ENCODE measurements around the gene SNX8.

Gene SNX8

DNA sequence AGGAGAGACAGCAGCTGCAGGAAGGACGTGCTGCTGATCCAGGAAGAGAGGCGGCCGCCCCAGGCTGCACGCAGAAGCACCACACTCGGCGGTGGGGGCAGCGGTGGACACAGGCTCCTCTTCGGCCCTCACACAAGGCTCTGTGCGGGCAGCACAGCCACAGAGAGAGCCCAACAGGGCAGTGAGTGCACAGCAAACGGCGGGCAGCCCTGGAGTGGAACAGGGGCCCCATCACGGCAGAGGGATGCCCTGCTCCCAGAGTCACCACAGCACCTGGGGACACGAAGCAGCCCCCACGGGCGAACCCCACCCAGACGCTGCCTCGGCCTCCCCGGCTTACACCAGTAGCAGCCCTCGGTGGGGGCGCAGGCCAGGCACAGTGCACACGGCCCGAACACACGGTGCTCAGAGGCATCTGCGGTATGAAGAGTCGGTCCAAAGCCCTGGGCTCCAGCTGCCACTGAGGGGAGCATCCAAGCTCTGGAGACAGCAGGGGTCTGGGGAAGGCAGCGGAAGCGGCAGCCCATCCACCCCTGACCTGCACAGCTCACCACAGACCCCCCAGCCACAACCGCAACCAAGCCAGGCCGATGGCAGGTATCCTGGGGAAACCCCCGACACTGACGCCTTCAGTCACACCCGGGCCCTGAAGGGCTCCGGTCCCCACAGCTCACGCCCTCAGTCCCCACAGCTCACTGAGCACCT is 55.4 kb downstream of the SNX8 start:
- no peak for DNase-seq

DNA sequence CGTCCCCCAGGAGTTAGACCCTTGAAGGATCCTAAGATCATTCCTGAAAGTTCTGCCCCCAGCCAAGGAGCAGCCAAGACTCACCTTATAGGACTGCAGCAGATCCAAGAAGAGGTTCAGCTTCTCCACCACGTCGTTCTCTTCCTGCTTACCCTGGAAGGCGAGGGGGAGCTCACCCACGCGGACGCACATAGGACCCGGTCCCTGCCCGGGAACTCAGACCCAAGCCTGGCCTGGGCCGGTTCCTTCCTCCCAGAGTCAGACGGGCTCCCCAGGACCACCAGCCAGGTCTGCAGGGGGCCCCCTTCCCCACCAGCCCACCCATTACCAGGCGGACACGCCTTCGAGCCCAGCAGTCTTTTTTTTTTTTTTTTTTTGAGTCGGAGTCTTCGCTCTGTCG is 56.6 kb downstream of the SNX8 start:
- no peak for DNase-seq

- no peak for DNase-seq
Observed at GRCh38 chr7:2257046-2257551, 57.1 kb downstream of the SNX8 start.

- DNase-seq: no peak
Observed at GRCh38 chr7:2256306-2257045, 57.8 kb downstream of the SNX8 start.

DNA sequence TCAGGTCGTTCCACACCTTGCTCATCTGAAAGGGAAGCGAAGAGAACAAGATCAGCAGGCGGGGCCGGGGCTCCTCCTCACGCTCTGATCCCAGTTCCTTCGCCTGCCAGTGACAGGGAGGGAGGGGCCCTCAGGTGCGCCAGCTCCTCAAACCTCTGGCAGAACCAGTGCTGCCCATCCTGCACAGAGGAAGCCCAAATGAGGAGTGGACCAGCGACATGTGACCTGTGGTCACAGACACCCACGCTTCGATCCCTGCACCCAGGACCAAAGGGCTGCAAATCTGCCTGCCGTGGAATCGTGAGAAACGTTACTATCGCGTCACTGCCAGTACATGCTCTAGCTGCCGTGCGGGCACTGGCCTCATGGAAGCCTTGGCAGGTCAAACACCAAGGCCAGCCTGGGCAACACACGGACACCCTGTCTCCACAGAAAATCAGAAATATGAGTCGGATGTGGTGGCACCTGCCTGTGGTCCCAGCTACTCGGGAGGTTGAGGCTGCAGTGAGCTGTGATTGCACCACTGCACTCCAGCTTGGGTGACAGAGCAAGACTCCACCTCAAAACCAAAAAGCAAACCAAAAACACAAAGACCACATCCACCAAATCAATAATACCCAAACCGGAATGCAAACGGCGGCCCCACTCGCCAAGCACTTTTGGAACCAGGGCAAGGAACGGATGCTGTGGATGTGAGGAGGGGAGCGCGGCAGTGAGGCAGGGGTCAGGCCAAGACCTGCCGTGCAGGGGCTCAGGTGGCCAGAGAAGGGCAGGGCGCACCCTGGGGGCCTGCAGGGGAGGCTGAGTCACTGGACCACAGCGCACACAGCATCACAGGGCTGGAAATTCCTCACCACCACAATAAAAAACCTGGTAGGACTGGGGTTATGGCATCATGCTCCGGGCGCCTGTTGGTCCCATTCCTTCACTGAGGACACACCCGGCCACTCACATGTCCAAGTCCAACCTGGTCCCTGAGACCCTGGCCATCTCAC is 58.8 kb downstream of the SNX8 start:
- no peak for DNase-seq

- DNase-seq: no peak
Observed at GRCh38 chr7:2254429-2255144, 59.7 kb downstream of the SNX8 start.

GRCh38 chr7:2253525-2254244 is 60.6 kb downstream of the SNX8 start:
- DNase-seq: no peak

GRCh38 chr7:2253021-2253420 is 61.2 kb downstream of the SNX8 start:
- DNase-seq: no peak

- no peak for DNase-seq
Observed at GRCh38 chr7:2251841-2252771, 62.1 kb downstream of the SNX8 start.

DNA sequence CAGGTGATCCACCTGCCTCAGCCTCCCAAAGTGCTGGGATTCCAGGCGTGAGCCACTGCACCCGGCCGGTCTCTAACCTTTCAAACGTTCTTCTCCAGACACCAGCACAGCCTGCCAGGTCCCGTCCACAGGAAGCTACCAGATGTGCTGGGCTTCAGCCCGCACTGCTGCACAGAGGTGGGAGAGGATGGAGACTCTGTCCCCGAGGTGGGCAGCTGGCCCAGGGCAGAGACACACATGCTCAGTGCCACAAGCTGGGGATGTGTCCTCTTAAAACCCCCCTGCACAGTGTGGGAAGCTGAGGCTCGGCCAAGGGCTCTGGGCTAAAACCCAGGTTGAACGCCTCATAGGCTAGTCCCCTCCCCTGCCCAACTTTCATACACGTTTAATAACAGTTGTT is 62.9 kb downstream of the SNX8 start:
- no peak for DNase-seq

GRCh38 chr7:2249744-2250323 is 64.4 kb downstream of the SNX8 start:
- no peak for DNase-seq

GRCh38 chr7:2248984-2249694 is 65.1 kb downstream of the SNX8 start:
- no peak for DNase-seq

GRCh38 chr7:2247141-2247995 is 66.9 kb downstream of the SNX8 start:
- DNase-seq: no peak

- DNase-seq: no peak
Observed at GRCh38 chr7:2245883-2246675, 68.2 kb downstream of the SNX8 start.

DNA sequence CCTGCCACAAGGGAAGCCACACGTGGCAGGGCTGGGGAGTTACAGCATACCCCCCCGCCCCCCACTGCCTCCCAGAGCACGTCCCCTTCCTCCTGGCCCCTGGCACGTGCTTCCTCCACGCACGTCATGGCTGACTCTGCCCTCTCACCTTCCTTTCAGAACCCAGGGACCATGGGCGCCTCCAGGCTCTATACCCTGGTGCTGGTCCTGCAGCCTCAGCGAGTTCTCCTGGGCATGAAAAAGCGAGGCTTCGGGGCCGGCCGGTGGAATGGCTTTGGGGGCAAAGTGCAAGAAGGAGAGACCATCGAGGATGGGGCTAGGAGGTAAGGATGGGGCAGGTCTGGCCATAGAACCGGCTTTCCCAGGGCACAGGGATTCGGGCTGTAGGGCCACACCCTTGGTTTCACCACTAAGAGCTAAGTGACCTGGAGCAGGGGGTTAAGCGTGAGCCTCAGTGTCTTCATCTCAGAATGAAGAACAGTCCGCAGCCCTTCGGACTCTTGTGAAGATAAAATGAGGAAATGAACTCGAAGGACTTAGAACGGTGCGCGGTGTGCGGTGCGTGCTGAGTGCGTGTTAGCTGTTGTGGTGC is 69.7 kb downstream of the SNX8 start:
- no peak for DNase-seq

DNA sequence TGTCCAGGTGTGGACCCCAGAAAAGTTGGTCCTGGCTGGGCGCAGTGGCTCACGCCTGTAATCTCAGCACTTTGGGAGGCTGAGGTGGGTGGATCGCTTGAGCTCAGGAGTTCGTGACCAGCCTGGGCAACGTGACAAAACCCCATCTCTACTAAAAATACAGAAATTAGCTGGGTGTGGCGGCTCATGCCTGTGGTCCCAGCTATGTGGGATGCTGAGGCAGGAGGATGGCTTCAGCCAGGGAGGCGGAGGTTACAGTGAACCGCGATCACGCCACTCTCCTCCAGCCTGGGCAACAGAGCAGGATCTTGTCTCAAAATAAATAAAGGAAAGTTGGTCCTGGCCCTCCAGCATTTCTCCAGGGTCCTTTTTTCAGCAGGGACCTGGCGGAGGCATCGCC is 70.8 kb downstream of the SNX8 start:
- no peak for DNase-seq

Measured in DMS 273 treated with DMSO at 0.1 percent for 48 hours (cell line).